GM18909 (cell line): ENCODE data around the gene TAS2R20.
"Not testable (repeated sequence)": the region's sequence is repeated elsewhere in the genome, so short reads cannot be mapped to it uniquely, and the experiment has no call there.

Experiments used
- ATAC-seq: cut with Tn5 transposase; IDR thresholded peaks from one replicate; pipeline ENCODE4 v1.9.1; 2021; ENCODE audit warnings: mild to moderate bottlenecking; ENCODE audit not compliant: unreplicated experiment, poor library complexity

Gene TAS2R20, protein sequence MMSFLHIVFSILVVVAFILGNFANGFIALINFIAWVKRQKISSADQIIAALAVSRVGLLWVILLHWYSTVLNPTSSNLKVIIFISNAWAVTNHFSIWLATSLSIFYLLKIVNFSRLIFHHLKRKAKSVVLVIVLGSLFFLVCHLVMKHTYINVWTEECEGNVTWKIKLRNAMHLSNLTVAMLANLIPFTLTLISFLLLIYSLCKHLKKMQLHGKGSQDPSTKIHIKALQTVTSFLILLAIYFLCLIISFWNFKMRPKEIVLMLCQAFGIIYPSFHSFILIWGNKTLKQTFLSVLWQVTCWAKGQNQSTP

GRCh38 chr12:10998204-10998603 lies at the start of gene TAS2R20:
TSS of gene TAS2R20 (minus strand) at chr12:10998304. CDS start at chr12:10997875, 429 bp downstream.
- no peak for ATAC-seq

DNA sequence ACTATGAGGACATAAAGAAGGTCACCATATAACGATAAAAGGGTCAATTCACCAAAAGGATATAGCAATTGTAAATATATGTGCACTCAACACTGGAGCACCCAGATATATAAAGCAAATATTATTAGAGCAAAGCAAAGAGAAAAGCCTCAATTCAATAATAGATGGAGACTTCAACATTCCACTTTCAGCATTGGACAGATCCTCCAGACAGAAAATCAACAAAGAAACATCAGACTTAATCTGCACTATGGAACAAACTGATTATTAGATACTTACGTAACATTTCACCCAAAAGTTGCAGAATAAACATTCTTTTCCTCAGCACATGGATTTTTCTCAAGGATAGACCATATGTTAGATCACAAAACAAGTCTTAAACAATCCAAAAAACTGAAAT lies 43.3 kb upstream of the TAS2R20 start:
- not testable (repeated sequence) for ATAC-seq

GRCh38 chr12:11040162-11040561 lies 42.1 kb upstream of the TAS2R20 start:
- no peak for ATAC-seq

DNA sequence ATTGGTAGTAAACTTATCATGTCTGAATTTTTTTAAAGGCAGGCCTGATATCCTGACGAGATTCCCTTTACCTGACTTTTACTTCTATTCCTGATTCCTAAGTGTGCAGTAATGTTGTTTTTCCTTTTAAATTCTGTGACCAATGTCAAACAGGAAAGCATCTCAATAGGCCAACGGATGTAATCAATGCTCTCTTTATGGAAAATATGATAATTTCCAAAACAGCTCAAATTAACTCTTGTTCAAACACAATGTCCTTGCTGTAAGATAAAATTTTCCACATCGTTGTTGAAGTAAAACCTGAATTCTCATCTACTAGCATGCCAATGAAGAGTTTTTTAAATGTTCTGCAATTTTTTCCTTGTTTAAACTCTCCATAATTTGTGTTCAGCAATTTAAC lies 41.1 kb upstream of the TAS2R20 start:
- no peak for ATAC-seq

GRCh38 chr12:11033959-11034358 lies 35.9 kb upstream of the TAS2R20 start:
- not testable (repeated sequence) for ATAC-seq

- ATAC-seq: no peak
These were observed 33.2 kb upstream of the TAS2R20 start, which contains the start of gene TAS2R31 for GRCh38 chr12:11031307-11031706. TSS of gene TAS2R31 (minus strand) at chr12:11031407. CDS start at chr12:11031335, 72 bp downstream.

GRCh38 chr12:11026118-11026517 lies 28.0 kb upstream of the TAS2R20 start:
- ATAC-seq: no peak

DNA sequence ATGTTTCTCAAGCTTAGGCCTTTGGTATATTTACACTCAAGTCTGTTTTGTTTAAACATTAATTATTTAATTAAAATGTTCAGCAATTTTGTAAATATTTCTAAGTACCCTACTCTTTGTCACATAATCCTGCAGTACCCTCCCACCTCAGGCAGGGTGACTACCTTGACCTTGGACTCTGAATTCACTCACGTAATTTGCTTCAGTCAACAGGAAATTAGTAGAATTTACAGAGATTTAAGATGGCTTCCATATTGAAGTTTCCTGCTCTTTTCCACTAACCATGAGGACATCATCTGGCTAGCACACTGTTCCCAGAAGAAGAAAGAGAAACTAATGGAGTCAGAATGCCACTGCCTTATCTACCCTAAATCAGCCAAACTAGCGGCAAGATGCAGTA lies 25.3 kb upstream of the TAS2R20 start:
- ATAC-seq: no peak

- no peak for ATAC-seq
These were observed 24.4 kb upstream of the TAS2R20 start, which contains the start of gene TAS2R19 for GRCh38 chr12:11022520-11022919. TSS of gene TAS2R19 (minus strand) at chr12:11022620. CDS start at chr12:11022571, 49 bp downstream.

- ATAC-seq: no peak
These were observed 18.8 kb upstream of the TAS2R20 start for GRCh38 chr12:11016937-11017336.

GRCh38 chr12:11015775-11016430 lies 17.8 kb upstream of the TAS2R20 start:
- ATAC-seq: no peak

GRCh38 chr12:11014234-11014633 lies 16.1 kb upstream of the TAS2R20 start:
- no peak for ATAC-seq

- ATAC-seq: no peak
These were observed 9.5 kb upstream of the TAS2R20 start for GRCh38 chr12:11007608-11008007.

- ATAC-seq: no peak
These were observed 3.8 kb downstream of the TAS2R20 start for GRCh38 chr12:10994307-10994706.

GRCh38 chr12:10989107-10989506 lies 9.0 kb downstream of the TAS2R20 start:
- no peak for ATAC-seq

DNA sequence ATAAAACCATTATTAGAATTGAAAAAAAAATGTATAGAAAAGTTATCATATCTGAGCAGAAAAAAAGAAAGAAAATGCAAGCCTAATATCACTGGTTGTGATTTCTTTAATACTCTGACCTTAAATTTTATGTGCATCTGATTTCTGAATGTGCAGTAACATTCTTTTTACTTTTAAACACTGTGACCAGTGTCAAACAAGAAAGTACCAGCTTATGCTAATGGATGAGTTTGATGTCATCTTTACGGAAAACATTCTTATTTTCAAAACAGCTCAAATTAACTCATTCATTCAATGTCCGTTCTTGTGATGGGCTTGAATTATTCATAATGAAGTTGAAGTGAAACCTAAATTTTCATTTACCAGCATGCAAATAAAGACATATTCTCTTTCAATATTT lies 11.3 kb downstream of the TAS2R20 start, which contains the start of gene TAS2R50:
TSS of gene TAS2R50 (minus strand) at position 101 of the 400 bp plus-strand sequence. CDS start at position 49, 52 bp downstream.
- ATAC-seq: no peak

GRCh38 chr12:10982244-10982643 lies 15.9 kb downstream of the TAS2R20 start:
- ATAC-seq: no peak

DNA sequence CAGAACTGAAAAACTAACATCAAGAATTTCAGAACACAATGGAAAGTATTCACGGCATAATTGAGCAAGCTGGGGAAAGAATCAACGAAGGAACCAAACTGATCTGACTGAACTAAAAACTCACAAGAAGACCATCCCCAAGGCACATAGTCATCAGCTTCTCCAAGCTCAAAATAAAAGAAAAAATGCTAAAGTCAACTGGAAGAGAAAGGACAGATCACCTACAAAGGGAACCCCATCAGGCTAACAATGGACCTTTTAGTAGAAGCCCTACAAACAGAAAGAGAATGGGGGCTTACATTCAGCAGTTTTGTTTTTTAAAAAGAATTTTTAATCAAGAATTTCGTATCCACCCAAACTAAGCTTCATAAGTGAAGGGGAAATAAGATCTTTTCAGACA lies 23.1 kb downstream of the TAS2R20 start:
- no peak for ATAC-seq

DNA sequence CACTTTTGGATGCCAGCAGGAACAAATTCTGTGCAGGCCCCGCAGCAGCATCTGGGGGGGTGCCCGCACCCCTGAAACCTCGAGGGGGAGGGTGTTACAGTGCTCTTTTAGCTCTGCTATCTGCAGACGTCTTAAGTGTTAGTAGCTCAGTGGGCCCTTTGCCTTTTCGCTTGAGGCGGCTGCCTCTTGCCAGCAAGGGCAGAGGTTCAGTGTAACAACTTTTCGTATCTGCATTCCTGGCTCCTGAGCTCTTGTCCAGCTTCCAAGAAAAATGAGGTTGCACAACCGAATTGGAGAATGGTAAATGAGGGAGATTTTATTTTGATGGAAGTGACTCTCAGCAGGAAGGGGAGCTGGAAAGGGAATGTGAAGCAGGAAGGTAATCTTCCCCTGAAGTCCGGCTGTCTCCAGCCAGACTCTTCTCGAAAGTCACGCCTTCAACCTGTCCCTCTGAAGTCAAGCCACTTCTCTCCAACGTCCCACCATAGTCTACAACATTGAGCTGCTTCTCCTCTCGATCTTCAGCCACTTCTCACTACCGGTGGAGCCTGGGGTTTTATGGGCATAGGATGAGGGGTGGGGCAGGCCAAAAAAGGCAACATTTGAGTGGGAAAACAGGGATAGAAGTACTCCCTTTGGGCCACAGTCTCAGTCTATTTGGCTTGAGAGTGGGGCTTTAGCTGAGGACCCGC lies 29.2 kb downstream of the TAS2R20 start:
- ATAC-seq: no peak

GRCh38 chr12:10967409-10967808 lies 30.7 kb downstream of the TAS2R20 start:
- no peak for ATAC-seq

DNA sequence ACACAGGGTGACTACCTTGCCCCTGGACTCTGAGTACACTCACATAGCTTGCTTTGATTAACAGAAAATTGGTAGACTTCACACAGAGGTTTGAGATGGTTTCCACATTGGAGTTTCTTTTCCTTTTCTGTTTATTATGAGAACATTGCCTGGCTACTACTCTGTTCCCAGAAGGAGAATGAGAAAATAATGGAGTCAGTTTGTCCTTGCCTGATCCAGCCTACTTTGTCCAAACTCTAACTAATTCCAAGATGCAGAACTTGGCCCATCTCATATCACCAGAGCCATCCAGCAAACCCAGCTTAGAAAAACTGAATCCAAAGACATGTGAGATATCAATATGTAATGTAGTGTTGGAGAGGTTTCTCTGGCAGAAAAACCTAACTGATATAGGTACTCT lies 31.8 kb downstream of the TAS2R20 start:
- no peak for ATAC-seq
